H1 (cell line): ENCODE results near the gene CFAP61. TPM values are rescaled to one million over a fixed set of nuclear protein-coding genes. Genes with fewer than 3 reads are reported as not detected.

Experiments used
- CTCF ChIA-PET: fragments of 300-600 bp; sonication (Branson Sonifier 250); formaldehyde crosslinking; loops from one replicate; lab custom pipeline; 2021; ENCODE audit not compliant: partially characterized antibody; lab: Charles Lee
- POLR2A ChIA-PET: fragments of 300-600 bp; sonication (Branson Sonifier 250); formaldehyde crosslinking; loops from one replicate; lab custom pipeline; 2021; ENCODE audit warnings: inconsistent platforms; ENCODE audit not compliant: partially characterized antibody; lab: Charles Lee
- DNase-seq, 2 experiments: peaks; one replicate each; pipeline versions ENCODE4 v3.0.0 to v3.0.0-alpha.2; 2010 to 2022; ENCODE audit warnings: low spot score in 2 of 2, low read depth in 1 of 2, mixed read lengths in 1 of 2
- FAIRE-seq: peaks from 2 replicates; lab custom pipeline; 2011; peaks lifted over from hg19 to GRCh38; lab: Jason Lieb, UNC
- H2AFZ ChIP-seq: 2 replicates; pipeline ENCODE4 v1.8.1; 2012; ENCODE audit warnings: low read length, inconsistent platforms
- H2AK5ac ChIP-seq: 2 replicates; pipeline ENCODE4 v1.6.1; 2013; ENCODE audit warnings: low read depth, low read length
- H2BK120ac ChIP-seq: replicated peaks from 2 replicates; pipeline ENCODE3; 2013; ENCODE audit warnings: low read depth, low read length, inconsistent platforms
- H2BK12ac ChIP-seq: 2 replicates; pipeline ENCODE4 v1.6.1; 2013; ENCODE audit warnings: low read depth, low read length
- H2BK15ac ChIP-seq: 2 replicates; pipeline ENCODE4 v1.6.1; 2013; ENCODE audit warnings: low read length
- H2BK20ac ChIP-seq: 2 replicates; pipeline ENCODE4 v1.6.1; 2013; ENCODE audit warnings: low read length
- H2BK5ac ChIP-seq: 2 replicates; pipeline ENCODE4 v1.6.1; 2013; ENCODE audit warnings: low read depth, low read length
- H3K14ac ChIP-seq: 2 replicates; pipeline ENCODE4 v1.6.1; 2013; ENCODE audit warnings: inconsistent platforms; ENCODE audit not compliant: insufficient read length
- H3K18ac ChIP-seq: 2 replicates; pipeline ENCODE4 v1.6.1; 2013; ENCODE audit warnings: low read length; ENCODE audit errors: extremely low read depth
- H3K23ac ChIP-seq: 2 replicates; pipeline ENCODE4 v1.6.1; 2013; ENCODE audit warnings: inconsistent platforms; ENCODE audit not compliant: insufficient read length
- H3K23me2 ChIP-seq: 2 replicates; pipeline ENCODE4 v1.6.1; 2013; ENCODE audit warnings: low read depth, low read length
- H3K27ac ChIP-seq: 2 replicates; pipeline ENCODE4 v1.6.1; 2011; ENCODE audit warnings: low read depth, low read length, inconsistent platforms
- H3K27me3 ChIP-seq, 4 experiments: replicated peaks in 1 of 4; 1 replicate in 1 of 4; 2 replicates in 3 of 4; pipeline versions ENCODE4 v1.6.1 to v1.8.1; 2011 to 2013; ENCODE audit warnings: low read length in 3 of 4, mild to moderate bottlenecking in 3 of 4, inconsistent platforms in 2 of 4, mixed read lengths in 2 of 4, moderate library complexity in 1 of 4; ENCODE audit not compliant: control insufficient read depth in 3 of 4, insufficient read depth in 3 of 4; ENCODE audit errors: extremely low read depth in 1 of 4
- H3K36me3 ChIP-seq, 4 experiments: 2 replicates each; pipeline versions ENCODE4 v1.6.1 to v1.8.1; 2011 to 2013; ENCODE audit warnings: mild to moderate bottlenecking in 4 of 4, low read length in 3 of 4, moderate library complexity in 2 of 4, control low read depth in 1 of 4, inconsistent platforms in 1 of 4; ENCODE audit not compliant: insufficient read depth in 4 of 4, control insufficient read depth in 2 of 4
- H3K4ac ChIP-seq: replicated peaks from 2 replicates; pipeline ENCODE3; 2013; ENCODE audit warnings: low read length, low read depth, mixed read lengths, inconsistent platforms; ENCODE audit not compliant: insufficient read length
- H3K4me1 ChIP-seq, 4 experiments: replicated peaks in 1 of 4; 1 replicate in 1 of 4; 2 replicates in 3 of 4; pipeline versions ENCODE4 v1.6.1 to v1.8.1; 2011 to 2013; ENCODE audit warnings: low read length in 3 of 4, inconsistent platforms in 2 of 4, mixed read lengths in 1 of 4; ENCODE audit not compliant: insufficient read depth in 4 of 4, control insufficient read depth in 3 of 4
- H3K4me2 ChIP-seq, 2 experiments: 2 replicates each; pipeline versions ENCODE4 v1.6.1 to v1.8.1; 2011 to 2013; ENCODE audit warnings: low read depth in 2 of 2, low read length in 2 of 2, control low read depth in 1 of 2, inconsistent platforms in 1 of 2, mild to moderate bottlenecking in 1 of 2; ENCODE audit not compliant: insufficient read depth in 1 of 2
- H3K4me3 ChIP-seq, 4 experiments: fragments of 200-600, 300-600 bp in 1 of 4; sonication (generic), shearing (Covaris generic), sonication (Bioruptor Twin) in 1 of 4; 2 replicates each; pipeline versions ENCODE4 v1.5.1 to v1.8.1; 2011 to 2016; ENCODE audit warnings: low read length in 4 of 4, low read depth in 3 of 4, control low read depth in 2 of 4, inconsistent platforms in 2 of 4, mild to moderate bottlenecking in 2 of 4, mixed read lengths in 1 of 4, moderate library complexity in 1 of 4; ENCODE audit not compliant: insufficient read depth in 2 of 4; ENCODE audit errors: extremely low read depth in 1 of 4
- H3K56ac ChIP-seq: replicated peaks from 2 replicates; pipeline ENCODE3; 2013; ENCODE audit warnings: low read depth, mild to moderate bottlenecking, mixed read lengths, low read length, inconsistent platforms; ENCODE audit not compliant: insufficient read length
- H3K79me1 ChIP-seq: 2 replicates; pipeline ENCODE4 v1.6.1; 2013; ENCODE audit warnings: low read depth, low read length, control low read depth
- H3K79me2 ChIP-seq, 2 experiments: 2 replicates each; pipeline versions ENCODE4 v1.6.1 to v1.8.1; 2012 to 2013; ENCODE audit warnings: low read length in 2 of 2, mild to moderate bottlenecking in 2 of 2, inconsistent platforms in 1 of 2; ENCODE audit not compliant: insufficient read depth in 2 of 2, control insufficient read depth in 1 of 2
- H3K9ac ChIP-seq, 4 experiments: replicated peaks in 1 of 4; 1 replicate in 1 of 4; 2 replicates in 3 of 4; pipeline versions ENCODE4 v1.6.1 to v1.8.1; 2011 to 2013; ENCODE audit warnings: low read depth in 3 of 4, low read length in 3 of 4, control low read depth in 2 of 4, mild to moderate bottlenecking in 2 of 4, moderate library complexity in 2 of 4, inconsistent platforms in 1 of 4; ENCODE audit errors: extremely low read depth in 1 of 4
- H3K9me3 ChIP-seq, 2 experiments: 2 replicates each; pipeline versions ENCODE4 v1.6.1 to v1.8.1; 2012 to 2013; ENCODE audit warnings: mild to moderate bottlenecking in 2 of 2, moderate library complexity in 2 of 2, control low read depth in 1 of 2, inconsistent platforms in 1 of 2, low read depth in 1 of 2, low read length in 1 of 2, mixed read lengths in 1 of 2; ENCODE audit not compliant: insufficient read depth in 2 of 2
- H4K20me1 ChIP-seq, 2 experiments: replicated peaks in 1 of 2; 2 replicates each; pipeline versions ENCODE3 to v1.8.1; 2011 to 2013; ENCODE audit warnings: inconsistent platforms in 2 of 2, low read length in 2 of 2, mild to moderate bottlenecking in 1 of 2; ENCODE audit not compliant: insufficient read depth in 2 of 2, control insufficient read depth in 1 of 2
- H4K5ac ChIP-seq: 2 replicates; pipeline ENCODE4 v1.6.1; 2013; ENCODE audit warnings: low read length, low read depth, mixed read lengths, inconsistent platforms; ENCODE audit not compliant: insufficient read length
- H4K8ac ChIP-seq: 2 replicates; pipeline ENCODE4 v1.8.0; 2013; ENCODE audit warnings: mild to moderate bottlenecking, moderate library complexity, low read length, inconsistent platforms; ENCODE audit not compliant: insufficient read depth; ENCODE audit errors: extremely low read depth
- H4K91ac ChIP-seq: replicated peaks from 2 replicates; pipeline ENCODE3; 2013; ENCODE audit warnings: low read length, mixed read lengths, inconsistent platforms; ENCODE audit not compliant: insufficient read length
- ASH2L ChIP-seq: fragments of 200-600, 300-600 bp; sonication (generic); IDR thresholded peaks from one replicate; pipeline ENCODE4 v1.7.1; 2017; ENCODE audit warnings: low read length
- BCL11A ChIP-seq, 2 experiments: IDR thresholded peaks; one replicate each; pipeline ENCODE4 v1.6.1; 2011; ENCODE audit warnings: low read depth in 2 of 2, low read length in 2 of 2, mild to moderate bottlenecking in 2 of 2
- GTF2F1 ChIP-seq: IDR thresholded peaks from 2 replicates; pipeline ENCODE4 v1.6.1; 2012; ENCODE audit warnings: low read depth, low read length, improper control_type of control experiment, borderline replicate concordance
- RBBP5 ChIP-seq: IDR thresholded peaks from 2 replicates; pipeline ENCODE4 v1.7.1; 2012; ENCODE audit warnings: low read depth, mild to moderate bottlenecking, inconsistent platforms, low read length, moderate library complexity, borderline replicate concordance
- RXRA ChIP-seq: IDR thresholded peaks from 2 replicates; pipeline ENCODE4 v1.6.1; 2011; ENCODE audit warnings: low read depth, mild to moderate bottlenecking, low read length, moderate library complexity; ENCODE audit not compliant: insufficient read depth
- SIN3A ChIP-seq, 2 experiments: IDR thresholded peaks in 1 of 2; conservative IDR thresholded peaks in 1 of 2; 2 replicates each; pipeline ENCODE4 v1.6.1; 2011 to 2012; ENCODE audit warnings: low read length in 2 of 2, improper control_type of control experiment in 1 of 2, low read depth in 1 of 2, mild to moderate bottlenecking in 1 of 2
- SIRT6 ChIP-seq: IDR thresholded peaks from one replicate; pipeline ENCODE4 v1.7.1; 2012; ENCODE audit warnings: low read length, inconsistent platforms
- SP4 ChIP-seq: IDR thresholded peaks from 2 replicates; pipeline ENCODE4 v1.6.1; 2012; ENCODE audit warnings: low read length, inconsistent platforms
- TEAD4 ChIP-seq: IDR thresholded peaks from 2 replicates; pipeline ENCODE4 v1.6.1; 2012; ENCODE audit warnings: low read depth, low read length, inconsistent platforms, mixed read lengths
- WGBS, 2 experiments: shearing (Covaris generic) in 1 of 2; methylation state at CpG; one replicate each; pipeline versions ENCODE4 v1.1.6 to v1.1.7; 2013 to 2015; ENCODE audit warnings: low lambda C conversion rate in 2 of 2, mixed read lengths in 2 of 2, inconsistent platforms in 1 of 2, low coverage in 1 of 2, missing lambda C conversion rate in 1 of 2; ENCODE audit not compliant: insufficient replicate concordance in 2 of 2, insufficient coverage in 1 of 2, insufficient read length in 1 of 2; ENCODE audit errors: extremely low coverage in 1 of 2, missing lambda C conversion rate in 1 of 2; 5-methylcytosine and 5-hydroxymethylcytosine counted together
- polyA plus RNA-seq, 7 experiments: library from polyadenylated mRNA; depleted of rRNA in 3 of 7; stranded (reverse) in 5 of 7; unstranded in 2 of 7; fragments of >200 nt in 5 of 7; fragments of 200-250 nt in 2 of 7; gene quantifications; 1 replicate in 5 of 7; 2 replicates in 1 of 7; 4 replicates in 1 of 7; pipeline versions ENCODE4 v1.2.1 to v1.2.3, GENCODE V29; 2011 to 2013; ENCODE audit warnings: missing spikeins in 2 of 7, mixed read lengths in 2 of 7
- total RNA-seq: library from RNA; stranded (reverse); fragmentation: NEBNext Ultra II Directional; extraction: Animal tissue kit (Norgen Biotek cat#: 25700); gene quantifications from 2 replicates; pipeline ENCODE4 v1.2.1, GENCODE V29; 2021
- TF ChIP-seq, protein P1 (sequence below): IDR thresholded peaks from 2 replicates; pipeline ENCODE4 v1.6.1; 2012; ENCODE audit warnings: inconsistent platforms

CFAP61 gene
- total and polyA plus RNA-seq, 2 of the 8 experiments (the other 6 are each of a cell fraction or from before 2014, with no cell fraction given): 0.29 to 0.61 TPM

DNA sequence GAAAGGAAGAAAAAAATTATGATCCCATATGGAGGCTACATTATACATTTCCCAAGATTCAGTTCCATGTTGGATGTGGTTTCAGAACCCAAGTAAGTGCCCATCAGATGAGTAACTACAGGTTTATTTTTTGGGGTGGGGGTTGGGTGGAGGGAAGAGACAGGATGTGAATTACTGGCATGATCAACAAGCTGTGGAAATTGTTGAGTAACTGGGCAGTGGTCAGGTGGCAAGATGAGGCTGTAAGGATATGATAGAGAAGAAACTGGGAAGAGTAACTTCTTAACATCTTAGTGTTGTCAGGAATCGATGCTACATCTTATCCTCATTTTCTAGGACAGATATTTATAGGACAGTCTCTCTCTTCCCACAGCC, 153.5 kb downstream of the CFAP61 start:
- H4K5ac ChIP-seq: no peak overlapping the region
- no peaks in the 10 kb centered on the region for H3K79me1 ChIP-seq
- no peak overlapping the region for H2BK5ac ChIP-seq
- H2BK20ac ChIP-seq: no peak overlapping the region
- no peak overlapping the region for H2BK12ac ChIP-seq
- no peak for DNase-seq
- no peaks in the 10 kb centered on the region for H3K27me3 ChIP-seq
- H3K79me2 ChIP-seq: no peaks in the 10 kb centered on the region
- no peak overlapping the region for H3K18ac ChIP-seq
- no peak for FAIRE-seq
- no peak overlapping the region for H3K4me2 ChIP-seq
- no peak overlapping the region for H2AFZ ChIP-seq
- no peak overlapping the region for H3K4ac ChIP-seq
- no peaks in the 10 kb centered on the region for H3K9me3 ChIP-seq
- H3K27ac ChIP-seq: no peak overlapping the region
- H4K20me1 ChIP-seq: no peaks in the 10 kb centered on the region
- no peak overlapping the region for H3K9ac ChIP-seq
- no peak overlapping the region for H3K4me3 ChIP-seq
- H3K36me3 ChIP-seq: no peaks in the 10 kb centered on the region
- H3K56ac ChIP-seq: no peak overlapping the region
- H2BK120ac ChIP-seq: no peak overlapping the region
- H3K23ac ChIP-seq: no peak overlapping the region
- ChIA-PET POLR2A (no interaction called here), CTCF (interaction anchor here (2.2 kb wide), 1 partner anchor 31 kb away, joined by 8 read pairs; no protein-coding TSS in a partner anchor)
- no peak overlapping the region for H2BK15ac ChIP-seq
- H4K8ac ChIP-seq: no peak overlapping the region
- H4K91ac ChIP-seq: no peak overlapping the region
- H3K4me1 ChIP-seq: peaks cover 2 to 6% (median 5%) of the 10 kb centered on the region in 4 experiments; a peak in 5 of 7 replicates
- 100% methylated on average over 1 of the region's 1 CpG; no CpG with 5 or more reads in 1 of the 2 experiments for WGBS, 2 experiments
- no peak overlapping the region for H3K14ac ChIP-seq
- H3K23me2 ChIP-seq: no peaks in the 10 kb centered on the region
- H2AK5ac ChIP-seq: no peak overlapping the region
- TF ChIP-seq BCL11A (IDR thresholded peaks at IDR 0.05; ENCODE audit: low read depth in 2 of 2, low read length in 2 of 2) (no peak), SIN3A (conservative IDR thresholded peaks at IDR 0.05 in 1 of 2, IDR thresholded peaks at IDR 0.05 in 1 of 2; ENCODE audit: low read depth in 1 of 2, low read length in 2 of 2) (no peak), GTF2F1 (no peak), RBBP5 (no peak), ASH2L (no peak), SP4 (no peak), RXRA (no peak), TEAD4 (no peak), SIRT6 (no peak)
- TF ChIP-seq, protein P1, sequence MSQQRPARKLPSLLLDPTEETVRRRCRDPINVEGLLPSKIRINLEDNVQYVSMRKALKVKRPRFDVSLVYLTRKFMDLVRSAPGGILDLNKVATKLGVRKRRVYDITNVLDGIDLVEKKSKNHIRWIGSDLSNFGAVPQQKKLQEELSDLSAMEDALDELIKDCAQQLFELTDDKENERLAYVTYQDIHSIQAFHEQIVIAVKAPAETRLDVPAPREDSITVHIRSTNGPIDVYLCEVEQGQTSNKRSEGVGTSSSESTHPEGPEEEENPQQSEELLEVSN: no peak
